A549 (cell line): ENCODE results near the gene TGFBR3. TPM values are rescaled to one million over a fixed set of nuclear protein-coding genes. Genes with fewer than 3 reads are reported as not detected.

Experiments
- ATAC-seq, 2 experiments: fragments of 200-7000 bp in 1 of 2; fragments of >200 bp in 1 of 2; cut with Nextera tagmentation in 1 of 2; cut with Tn5 transposase in 1 of 2; 3 replicates each; pipeline versions ENCODE4 v1.8.0 to v1.9.1; 2018 to 2020; ENCODE audit warnings: mild to moderate bottlenecking in 1 of 2, moderate library complexity in 1 of 2
- CTCF ChIA-PET: fragments of 300-600 bp; sonication (Branson Sonifier 250); formaldehyde crosslinking; extraction: SDS; loops from one replicate; lab custom pipeline; 2021; ENCODE audit warnings: antibody characterized with exemption, inconsistent platforms; lab: Yijun Ruan, JAX
- POLR2A ChIA-PET: fragments of 350-600 bp; formaldehyde crosslinking; extraction: SDS; loops from one replicate; lab custom pipeline; 2021; ENCODE audit warnings: antibody characterized with exemption, inconsistent platforms; lab: Yijun Ruan, JAX
- DNase-seq, 2 experiments: peaks; one replicate each; pipeline versions ENCODE4 v3.0.0 to v3.0.0-alpha.2; 2011 to 2016; ENCODE audit warnings: low read depth in 1 of 2, low spot score in 1 of 2
- FAIRE-seq: peaks from 2 replicates; lab custom pipeline; 2011; peaks lifted over from hg19 to GRCh38; lab: Jason Lieb, UNC
- H3K27ac ChIP-seq, 2 experiments: fragments of >200 bp; sonication (Bioruptor Twin); formaldehyde crosslinking; 3 replicates each; pipeline ENCODE4 v1.5.1; 2016 to 2017
- H3K4me1 ChIP-seq: fragments of >200 bp; sonication (Bioruptor Twin); formaldehyde crosslinking; 3 replicates; pipeline ENCODE4 v1.6.1; 2016
- H3K4me2 ChIP-seq: fragments of >200 bp; sonication (Bioruptor Twin); formaldehyde crosslinking; 3 replicates; pipeline ENCODE4 v1.6.1; 2016
- H3K4me3 ChIP-seq: fragments of >200 bp; sonication (Bioruptor Twin); formaldehyde crosslinking; 3 replicates; pipeline ENCODE4 v1.5.1; 2016
- H3K9me3 ChIP-seq: fragments of >200 bp; sonication (Bioruptor Twin); formaldehyde crosslinking; 3 replicates; pipeline ENCODE4 v1.6.1; 2016
- ATOH8 ChIP-seq: fragments of 250-450 bp; sonication (Bioruptor Pico); IDR thresholded peaks from 2 replicates; pipeline ENCODE4 v1.5.0; 2020; ENCODE audit warnings: low read depth, mild to moderate bottlenecking, moderate library complexity
- BHLHE40 ChIP-seq: IDR thresholded peaks from 2 replicates; pipeline ENCODE4 v1.6.1; 2012; ENCODE audit warnings: low read depth, low read length, inconsistent platforms
- CHD2 ChIP-seq: fragments of 150-350 bp; IDR thresholded peaks from 2 replicates; pipeline ENCODE4 v1.6.1; 2014; ENCODE audit warnings: low read length; ENCODE audit not compliant: partially characterized antibody
- CHD4 ChIP-seq: fragments of 200-600 bp; sonication (generic); IDR thresholded peaks from 2 replicates; pipeline ENCODE4 v1.6.1; 2016; ENCODE audit warnings: antibody characterized with exemption, mild to moderate bottlenecking, borderline replicate concordance
- EHF ChIP-seq: fragments of 250-450 bp; sonication (Bioruptor Pico); IDR thresholded peaks from 2 replicates; pipeline ENCODE4 v1.5.0; 2020; ENCODE audit warnings: mild to moderate bottlenecking
- EHMT2 ChIP-seq: fragments of 200-600 bp; sonication (generic); IDR thresholded peaks from 2 replicates; pipeline ENCODE4 v1.6.1; 2016; ENCODE audit warnings: antibody characterized with exemption, low read depth, mild to moderate bottlenecking, moderate library complexity
- EP300 ChIP-seq, 2 experiments: fragments of >200 bp; sonication (Bioruptor Twin); formaldehyde crosslinking; IDR thresholded peaks; 2 replicates in 1 of 2; 3 replicates in 1 of 2; pipeline ENCODE4 v1.6.1; 2016 to 2017
- ESRRA ChIP-seq: fragments of 150-350 bp; IDR thresholded peaks from 2 replicates; pipeline ENCODE4 v1.6.1; 2014; ENCODE audit warnings: mild to moderate bottlenecking, low read length, borderline replicate concordance
- FOXS1 ChIP-seq: fragments of 250-450 bp; sonication (Bioruptor Pico); IDR thresholded peaks from 2 replicates; pipeline ENCODE4 v1.5.0; 2020; ENCODE audit warnings: mild to moderate bottlenecking, moderate library complexity
- HOXB13 ChIP-seq: fragments of 250-450 bp; sonication (Bioruptor Pico); IDR thresholded peaks from 2 replicates; pipeline ENCODE4 v1.5.0; 2020; ENCODE audit warnings: low read depth, mild to moderate bottlenecking, moderate library complexity
- HOXB5 ChIP-seq: fragments of 250-450 bp; sonication (Bioruptor Pico); IDR thresholded peaks from 2 replicates; pipeline ENCODE4 v1.5.0; 2020; ENCODE audit warnings: mild to moderate bottlenecking, moderate library complexity
- JUNB ChIP-seq: fragments of >200 bp; sonication (Bioruptor Twin); formaldehyde crosslinking; IDR thresholded peaks from 2 replicates; pipeline ENCODE4 v1.6.1; 2016
- KDM1A ChIP-seq: fragments of 200-600 bp; sonication (generic); IDR thresholded peaks from 2 replicates; pipeline ENCODE4 v1.6.1; 2016; ENCODE audit warnings: low read depth, mild to moderate bottlenecking
- KDM5A ChIP-seq: fragments of 200-600 bp; sonication (generic); IDR thresholded peaks from 2 replicates; pipeline ENCODE4 v1.6.1; 2016; ENCODE audit warnings: antibody characterized with exemption, mild to moderate bottlenecking
- NFE2L2 ChIP-seq: fragments of 150-350 bp; conservative IDR thresholded peaks from 2 replicates; pipeline ENCODE4 v1.6.1; 2014; ENCODE audit warnings: low read length
- NPAS2 ChIP-seq: fragments of 250-450 bp; sonication (Bioruptor Pico); IDR thresholded peaks from 2 replicates; pipeline ENCODE4 v1.8.0; 2022; ENCODE audit warnings: mild to moderate bottlenecking, moderate library complexity, borderline replicate concordance
- NR3C1 ChIP-seq: fragments of >200 bp; sonication (Bioruptor Twin); formaldehyde crosslinking; IDR thresholded peaks from 3 replicates; pipeline ENCODE4 v1.6.1; 2017
- PHF8 ChIP-seq: fragments of 200-600 bp; sonication (generic); IDR thresholded peaks from 2 replicates; pipeline ENCODE4 v1.6.1; 2016; ENCODE audit warnings: low read depth, mild to moderate bottlenecking, antibody characterized with exemption, moderate library complexity, borderline replicate concordance
- POLR2AphosphoS2 ChIP-seq: conservative IDR thresholded peaks from 2 replicates; pipeline ENCODE4 v1.6.1; 2012; ENCODE audit warnings: low read length, improper control_type of control experiment, inconsistent platforms
- RNF2 ChIP-seq: fragments of 200-600 bp; sonication (generic); IDR thresholded peaks from 2 replicates; pipeline ENCODE4 v1.6.1; 2016; ENCODE audit warnings: low read depth, mild to moderate bottlenecking, antibody characterized with exemption, moderate library complexity, borderline replicate concordance
- SMC3 ChIP-seq: fragments of >200 bp; sonication (Bioruptor Twin); formaldehyde crosslinking; IDR thresholded peaks from 3 replicates; pipeline ENCODE4 v1.6.1; 2018; ENCODE audit warnings: inconsistent platforms
- SREBF2 ChIP-seq: fragments of 450-650 bp; IDR thresholded peaks from 2 replicates; pipeline ENCODE4 v1.6.1; 2014; ENCODE audit warnings: mild to moderate bottlenecking, moderate library complexity
- ZFP36 ChIP-seq: fragments of 450-650 bp; IDR thresholded peaks from 2 replicates; pipeline ENCODE4 v1.6.1; 2014; ENCODE audit warnings: borderline replicate concordance; ENCODE audit not compliant: partially characterized antibody
- ZNF302 ChIP-seq: fragments of 250-450 bp; sonication (Bioruptor Pico); IDR thresholded peaks from 2 replicates; pipeline ENCODE4 v1.9.0; 2021; ENCODE audit warnings: inconsistent platforms, mild to moderate bottlenecking, moderate library complexity
- WGBS: methylation state at CpG from one replicate; pipeline ENCODE4 v1.1.6; 2017; ENCODE audit errors: missing lambda C conversion rate; 5-methylcytosine and 5-hydroxymethylcytosine counted together
- polyA plus RNA-seq, 4 experiments: library from polyadenylated mRNA; depleted of rRNA in 3 of 4; stranded (reverse); fragments of >200 nt; fragmentation: RNase III in 1 of 4; extraction: RNeasy Plus Mini Kit Qiagen cat#74134 plus additional on column Dnase treatment in 1 of 4; gene quantifications; 2 replicates in 3 of 4; 3 replicates in 1 of 4; pipeline ENCODE4 v1.2.3, GENCODE V29; 2011 to 2017
- TF ChIP-seq, protein P1 (sequence below): fragments of >200 bp; sonication (Bioruptor Twin); formaldehyde crosslinking; IDR thresholded peaks from 3 replicates; pipeline ENCODE4 v1.6.1; 2016
- TF ChIP-seq, protein P2 (sequence below): fragments of 150-350 bp; IDR thresholded peaks from 2 replicates; pipeline ENCODE4 v1.6.1; 2014; ENCODE audit warnings: low read depth, mild to moderate bottlenecking, low read length

The TGFBR3 gene
- polyA plus RNA-seq, 2 of the 4 experiments (the other 2 are of a cell fraction), result 5.0 to 8.9 TPM

DNA sequence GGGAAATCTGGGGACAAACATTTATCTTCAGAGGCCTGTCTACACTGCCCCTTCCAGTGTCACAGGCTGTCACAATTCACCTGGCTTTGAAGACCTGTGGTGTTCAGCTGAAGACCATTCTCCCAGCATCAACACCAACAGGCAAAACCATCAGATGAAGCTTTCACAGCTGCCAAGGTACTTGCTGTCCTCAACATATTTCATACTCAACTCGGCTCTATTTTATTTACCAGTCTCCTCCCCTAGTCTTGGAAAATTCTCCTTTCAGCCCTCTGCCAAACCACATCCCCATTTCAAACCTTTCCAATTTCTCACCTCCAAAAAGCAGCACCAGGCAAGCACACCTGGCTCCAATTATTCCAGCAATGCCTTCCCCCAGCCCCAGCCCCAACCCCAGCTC is 108.8 kb downstream of the TGFBR3 start:
- no peak overlapping the region for H3K27ac ChIP-seq
- ATAC-seq (no peak), DNase-seq (no peak), FAIRE-seq (no peak)
- CTCF ChIA-PET, result interaction anchor here (1.1 kb wide), 1 partner anchor 13 kb away, joined by 3 read pairs; no protein-coding TSS in a partner anchor
- H3K4me1 ChIP-seq, result peaks cover 12% of the 10 kb centered on the region; the same call in 1 of the 3 replicates
- H3K4me2 ChIP-seq, result no peak overlapping the region
- H3K4me3 ChIP-seq, result no peak overlapping the region
- WGBS, result 95% methylated on average over 1 of the region's 1 CpG
- no peaks in the 10 kb centered on the region for H3K9me3 ChIP-seq
- TF ChIP-seq ATOH8 (CRISPR knock-in tag) (no peak), POLR2AphosphoS2 (no peak), NR3C1 (no peak), CHD4 (no peak), NPAS2 (CRISPR knock-in tag) (no peak), EHF (CRISPR knock-in tag) (no peak), PHF8 (no peak), ESRRA (no peak)
- TF ChIP-seq, protein P1, sequence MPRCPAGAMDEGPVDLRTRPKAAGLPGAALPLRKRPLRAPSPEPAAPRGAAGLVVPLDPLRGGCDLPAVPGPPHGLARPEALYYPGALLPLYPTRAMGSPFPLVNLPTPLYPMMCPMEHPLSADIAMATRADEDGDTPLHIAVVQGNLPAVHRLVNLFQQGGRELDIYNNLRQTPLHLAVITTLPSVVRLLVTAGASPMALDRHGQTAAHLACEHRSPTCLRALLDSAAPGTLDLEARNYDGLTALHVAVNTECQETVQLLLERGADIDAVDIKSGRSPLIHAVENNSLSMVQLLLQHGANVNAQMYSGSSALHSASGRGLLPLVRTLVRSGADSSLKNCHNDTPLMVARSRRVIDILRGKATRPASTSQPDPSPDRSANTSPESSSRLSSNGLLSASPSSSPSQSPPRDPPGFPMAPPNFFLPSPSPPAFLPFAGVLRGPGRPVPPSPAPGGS, result no peak
- POLR2A ChIA-PET, result no interaction called here

GRCh38 chr1:91776068-91776794 is 109.7 kb downstream of the TGFBR3 start:
- H3K4me2 ChIP-seq, result no peak overlapping the region
- WGBS, result 31% methylated on average over 3 of the region's 3 CpGs

DNA sequence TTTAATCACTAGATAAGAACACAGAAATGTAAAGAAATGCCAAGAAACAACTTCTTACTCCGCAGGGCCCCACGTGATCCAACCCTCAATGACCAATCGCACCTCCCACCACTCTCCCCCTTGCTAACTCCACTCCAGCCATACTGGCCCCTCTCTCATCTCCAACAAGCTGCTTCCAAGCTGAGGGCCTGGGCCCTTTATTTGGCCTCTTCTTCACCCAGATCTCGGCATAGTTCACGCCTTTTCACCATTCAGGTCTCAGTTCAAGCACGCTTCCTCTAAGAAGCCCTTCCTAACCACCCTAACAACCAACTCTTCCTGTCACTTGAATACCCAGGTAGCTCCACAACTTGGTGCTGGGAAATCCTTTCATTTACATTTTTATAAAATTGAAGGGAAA is 110.7 kb downstream of the TGFBR3 start:
- ChIA-PET CTCF (interaction anchor here (1.2 to 1.8 kb wide), 2 partner anchors 10 to 108 kb away, joined by 3 to 6 read pairs; no protein-coding TSS in a partner anchor), POLR2A (no interaction called here)
- FAIRE-seq (no peak), ATAC-seq (no peak), DNase-seq (no peak)
- H3K4me2 ChIP-seq, result no peak overlapping the region
- H3K9me3 ChIP-seq, result no peaks in the 10 kb centered on the region
- no peak overlapping the region for H3K4me3 ChIP-seq
- WGBS, result 86% methylated on average over 6 of the region's 6 CpGs
- H3K4me1 ChIP-seq, result no peaks in the 10 kb centered on the region
- H3K27ac ChIP-seq, result no peak overlapping the region
- no peak for TF ChIP-seq PHF8
- TF ChIP-seq, protein P2, sequence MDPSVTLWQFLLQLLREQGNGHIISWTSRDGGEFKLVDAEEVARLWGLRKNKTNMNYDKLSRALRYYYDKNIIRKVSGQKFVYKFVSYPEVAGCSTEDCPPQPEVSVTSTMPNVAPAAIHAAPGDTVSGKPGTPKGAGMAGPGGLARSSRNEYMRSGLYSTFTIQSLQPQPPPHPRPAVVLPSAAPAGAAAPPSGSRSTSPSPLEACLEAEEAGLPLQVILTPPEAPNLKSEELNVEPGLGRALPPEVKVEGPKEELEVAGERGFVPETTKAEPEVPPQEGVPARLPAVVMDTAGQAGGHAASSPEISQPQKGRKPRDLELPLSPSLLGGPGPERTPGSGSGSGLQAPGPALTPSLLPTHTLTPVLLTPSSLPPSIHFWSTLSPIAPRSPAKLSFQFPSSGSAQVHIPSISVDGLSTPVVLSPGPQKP, result no peak
- no peak for TF ChIP-seq FOXS1
- TF ChIP-seq BHLHE40, result no peak
- no peak for TF ChIP-seq ATOH8 (CRISPR knock-in tag)
- no peak for TF ChIP-seq HOXB5 (CRISPR knock-in tag)
- no peak for TF ChIP-seq ZNF302 (CRISPR knock-in tag)
- TF ChIP-seq EP300 (IDR thresholded peaks at IDR 0.05), result no peak
- no peak for TF ChIP-seq CHD2
- no peak for TF ChIP-seq CHD4
- TF ChIP-seq NPAS2 (CRISPR knock-in tag), result no peak
- TF ChIP-seq RNF2, result no peak
- TF ChIP-seq SMC3, result no peak
- TF ChIP-seq JUNB, result no peak
- TF ChIP-seq KDM1A, result no peak
- no peak for TF ChIP-seq POLR2AphosphoS2

More at GRCh38 chr1:91776068-91776794, 109.7 kb downstream of the TGFBR3 start:
- H3K4me3 ChIP-seq, result no peak overlapping the region
- ChIA-PET CTCF (interaction anchor here (0.6 to 1.8 kb wide), 4 partner anchors 9 to 107 kb away, joined by 3 to 6 read pairs (median 3); no protein-coding TSS in a partner anchor), POLR2A (no interaction called here)
- TF ChIP-seq KDM5A (no peak), ATOH8 (CRISPR knock-in tag) (no peak), HOXB13 (CRISPR knock-in tag) (no peak), NFE2L2 (no peak), SREBF2 (no peak), CHD2 (no peak), NR3C1 (no peak), EHMT2 (no peak), PHF8 (no peak), ZFP36 (no peak), CHD4 (no peak), EHF (CRISPR knock-in tag) (no peak)
- H3K9me3 ChIP-seq, result no peaks in the 10 kb centered on the region
- peaks cover 2% of the 10 kb centered on the region; the same call in 1 of the 3 replicates for H3K4me1 ChIP-seq
- DNase-seq (no peak), ATAC-seq (no peak), FAIRE-seq (no peak)
- H3K27ac ChIP-seq, result no peak overlapping the region
